Neural cell (in vitro differentiated cells): ENCODE data around the gene FGGY. TPM values are rescaled to one million over a fixed set of nuclear protein-coding genes. Genes with fewer than 3 reads are reported as not detected.

Experiments
- H2AFZ ChIP-seq: fragments of 200-600, 300-800 bp; sonication (generic), shearing (Covaris generic); 2 replicates; pipeline ENCODE4 v1.6.0; 2014; ENCODE audit warnings: low read depth, mild to moderate bottlenecking, antibody characterized with exemption, low read length, moderate library complexity
- H3F3A ChIP-seq: fragments of 200-600 bp; shearing (Covaris generic); 2 replicates; pipeline ENCODE4 v1.6.1; 2016; ENCODE audit warnings: mild to moderate bottlenecking, moderate library complexity, mixed read lengths, antibody characterized with exemption, low read length; ENCODE audit not compliant: insufficient read depth, poor library complexity, severe bottlenecking
- H3K27ac ChIP-seq: fragments of 200-600, 300-800 bp; sonication (generic), shearing (Covaris generic); 2 replicates; pipeline ENCODE4 v1.5.1; 2014; ENCODE audit warnings: mild to moderate bottlenecking, low read length, moderate library complexity
- H3K27me3 ChIP-seq: fragments of 300-800, 200-600 bp; sonication (generic), shearing (Covaris generic); 2 replicates; pipeline ENCODE4 v1.6.0; 2014; ENCODE audit warnings: mild to moderate bottlenecking, low read depth, low read length, moderate library complexity; ENCODE audit not compliant: insufficient read depth
- H3K36me3 ChIP-seq: fragments of 300-800, 200-600 bp; sonication (generic), shearing (Covaris generic); 2 replicates; pipeline ENCODE4 v1.5.1; 2014; ENCODE audit warnings: mild to moderate bottlenecking, antibody characterized with exemption, low read length, moderate library complexity; ENCODE audit not compliant: insufficient read depth
- H3K4me2 ChIP-seq: fragments of 300-800, 200-600 bp; sonication (generic), shearing (Covaris generic); 2 replicates; pipeline ENCODE4 v1.6.0; 2014; ENCODE audit warnings: mild to moderate bottlenecking, low read length
- H3K4me3 ChIP-seq: fragments of 300-800, 200-600 bp; sonication (generic), shearing (Covaris generic); 2 replicates; pipeline ENCODE4 v1.5.1; 2014; ENCODE audit warnings: mild to moderate bottlenecking, low read length, moderate library complexity
- H3K79me2 ChIP-seq: fragments of 200-600 bp; shearing (Covaris generic); replicated peaks from 2 replicates; pipeline ENCODE4 v1.6.0; 2014; ENCODE audit warnings: mild to moderate bottlenecking, low read length, moderate library complexity; ENCODE audit not compliant: insufficient read depth
- H3K9ac ChIP-seq: fragments of 300-800, 200-600 bp; sonication (generic), shearing (Covaris generic); 2 replicates; pipeline ENCODE4 v1.6.1; 2016; ENCODE audit warnings: mild to moderate bottlenecking, low read length, mixed read lengths
- H3K9me2 ChIP-seq: fragments of 200-600 bp; shearing (Covaris generic); 2 replicates; pipeline ENCODE4 v1.6.1; 2016; ENCODE audit warnings: mild to moderate bottlenecking, low read length, mixed read lengths; ENCODE audit not compliant: insufficient read depth
- H3K9me3 ChIP-seq: fragments of 200-600, 300-800 bp; sonication (generic), shearing (Covaris generic); 2 replicates; pipeline ENCODE4 v1.6.1; 2016; ENCODE audit warnings: mild to moderate bottlenecking, mixed run types, low read length, moderate library complexity, mixed read lengths
- H4K20me1 ChIP-seq: fragments of 200-600 bp; shearing (Covaris generic); 2 replicates; pipeline ENCODE4 v1.6.1; 2016; ENCODE audit warnings: mild to moderate bottlenecking, mixed run types; ENCODE audit not compliant: insufficient read depth
- CTCF ChIP-seq: fragments of 450-650 bp; IDR thresholded peaks from 2 replicates; pipeline ENCODE4 v1.5.1; 2014; ENCODE audit warnings: antibody characterized with exemption, mild to moderate bottlenecking, moderate library complexity; ENCODE audit not compliant: poor library complexity, severe bottlenecking
- EP300 ChIP-seq: fragments of 450-650 bp; conservative IDR thresholded peaks from 2 replicates; pipeline ENCODE4 v1.6.1; 2014; ENCODE audit warnings: antibody characterized with exemption, mild to moderate bottlenecking, moderate library complexity; ENCODE audit not compliant: poor library complexity, severe bottlenecking
- EZH2 ChIP-seq: fragments of 200-600, 300-800 bp; shearing (Covaris generic), sonication (generic); IDR thresholded peaks from 2 replicates; pipeline ENCODE4 v1.6.1; 2014; ENCODE audit warnings: antibody characterized with exemption, low read length, borderline replicate concordance, mild to moderate bottlenecking; ENCODE audit not compliant: insufficient read depth, poor library complexity, severe bottlenecking
- MXI1 ChIP-seq: fragments of 450-650 bp; conservative IDR thresholded peaks from 2 replicates; pipeline ENCODE4 v1.6.1; 2014; ENCODE audit warnings: antibody characterized with exemption, mild to moderate bottlenecking; ENCODE audit not compliant: poor library complexity, severe bottlenecking
- POLR2AphosphoS5 ChIP-seq: IDR thresholded peaks from 2 replicates; pipeline ENCODE4 v1.6.1; 2012
- RAD21 ChIP-seq: fragments of 450-650 bp; conservative IDR thresholded peaks from 2 replicates; pipeline ENCODE4 v1.6.1; 2014; ENCODE audit warnings: antibody characterized with exemption, mild to moderate bottlenecking, moderate library complexity
- SMC3 ChIP-seq: fragments of 450-650 bp; conservative IDR thresholded peaks from 2 replicates; pipeline ENCODE4 v1.6.1; 2014; ENCODE audit warnings: antibody characterized with exemption, mild to moderate bottlenecking, moderate library complexity; ENCODE audit not compliant: poor library complexity
- TAF1 ChIP-seq: IDR thresholded peaks from 2 replicates; pipeline ENCODE4 v1.6.1; 2012; ENCODE audit warnings: low read depth
- polyA plus RNA-seq: library from polyadenylated mRNA; depleted of rRNA; stranded (reverse); fragments of >200 nt; gene quantifications from 2 replicates; pipeline ENCODE4 v1.2.3, GENCODE V29; 2014
- TF ChIP-seq, protein P1 (sequence below): IDR thresholded peaks from 2 replicates; pipeline ENCODE4 v1.6.1; 2012; ENCODE audit warnings: borderline replicate concordance

The FGGY gene
- polyA plus RNA-seq, 1 donor from 2014 or later, result 7.4 TPM

DNA sequence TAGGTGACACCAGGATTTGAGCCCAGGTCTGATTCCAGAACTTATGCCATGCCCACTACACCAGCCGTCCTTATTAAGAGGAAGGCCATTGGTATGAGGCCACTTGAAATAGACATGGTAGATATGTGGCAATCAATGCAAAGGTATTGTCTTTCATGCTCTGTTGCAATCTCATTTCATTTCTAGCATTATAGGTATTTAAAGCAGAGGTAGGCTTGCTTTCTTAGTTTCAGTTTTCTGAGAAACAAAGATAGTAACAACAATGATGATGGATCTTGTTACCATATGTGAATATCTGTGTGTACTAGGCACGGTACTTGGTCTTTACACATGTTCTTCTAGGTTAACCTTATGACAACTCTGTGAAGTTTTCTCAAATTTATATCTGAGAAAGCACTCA, 113.1 kb downstream of the FGGY start:
- Histone ChIP-seq H3K27me3 (no peaks in the 10 kb centered on the region), H3K79me2 (no peaks in the 10 kb centered on the region), H3K4me2 (no peak overlapping the region), H3K27ac (no peak overlapping the region), H2AFZ (no peak overlapping the region), H4K20me1 (no peaks in the 10 kb centered on the region), H3K36me3 (no peaks in the 10 kb centered on the region), H3K9me3 (no peaks in the 10 kb centered on the region), H3K9ac (no peak overlapping the region), H3F3A (no peaks in the 10 kb centered on the region), H3K4me3 (no peak overlapping the region), H3K9me2 (no peaks in the 10 kb centered on the region)
- TF ChIP-seq, protein P1, sequence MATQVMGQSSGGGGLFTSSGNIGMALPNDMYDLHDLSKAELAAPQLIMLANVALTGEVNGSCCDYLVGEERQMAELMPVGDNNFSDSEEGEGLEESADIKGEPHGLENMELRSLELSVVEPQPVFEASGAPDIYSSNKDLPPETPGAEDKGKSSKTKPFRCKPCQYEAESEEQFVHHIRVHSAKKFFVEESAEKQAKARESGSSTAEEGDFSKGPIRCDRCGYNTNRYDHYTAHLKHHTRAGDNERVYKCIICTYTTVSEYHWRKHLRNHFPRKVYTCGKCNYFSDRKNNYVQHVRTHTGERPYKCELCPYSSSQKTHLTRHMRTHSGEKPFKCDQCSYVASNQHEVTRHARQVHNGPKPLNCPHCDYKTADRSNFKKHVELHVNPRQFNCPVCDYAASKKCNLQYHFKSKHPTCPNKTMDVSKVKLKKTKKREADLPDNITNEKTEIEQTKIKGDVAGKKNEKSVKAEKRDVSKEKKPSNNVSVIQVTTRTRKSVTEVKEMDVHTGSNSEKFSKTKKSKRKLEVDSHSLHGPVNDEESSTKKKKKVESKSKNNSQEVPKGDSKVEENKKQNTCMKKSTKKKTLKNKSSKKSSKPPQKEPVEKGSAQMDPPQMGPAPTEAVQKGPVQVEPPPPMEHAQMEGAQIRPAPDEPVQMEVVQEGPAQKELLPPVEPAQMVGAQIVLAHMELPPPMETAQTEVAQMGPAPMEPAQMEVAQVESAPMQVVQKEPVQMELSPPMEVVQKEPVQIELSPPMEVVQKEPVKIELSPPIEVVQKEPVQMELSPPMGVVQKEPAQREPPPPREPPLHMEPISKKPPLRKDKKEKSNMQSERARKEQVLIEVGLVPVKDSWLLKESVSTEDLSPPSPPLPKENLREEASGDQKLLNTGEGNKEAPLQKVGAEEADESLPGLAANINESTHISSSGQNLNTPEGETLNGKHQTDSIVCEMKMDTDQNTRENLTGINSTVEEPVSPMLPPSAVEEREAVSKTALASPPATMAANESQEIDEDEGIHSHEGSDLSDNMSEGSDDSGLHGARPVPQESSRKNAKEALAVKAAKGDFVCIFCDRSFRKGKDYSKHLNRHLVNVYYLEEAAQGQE, result no peak
- TF ChIP-seq CTCF, result no peak
- TF ChIP-seq POLR2AphosphoS5, result no peak
- no peak for TF ChIP-seq SMC3
- no peak for TF ChIP-seq EZH2
- no peak for TF ChIP-seq TAF1
- TF ChIP-seq EP300, result no peak
- no peak for TF ChIP-seq MXI1
- no peak for TF ChIP-seq RAD21

DNA sequence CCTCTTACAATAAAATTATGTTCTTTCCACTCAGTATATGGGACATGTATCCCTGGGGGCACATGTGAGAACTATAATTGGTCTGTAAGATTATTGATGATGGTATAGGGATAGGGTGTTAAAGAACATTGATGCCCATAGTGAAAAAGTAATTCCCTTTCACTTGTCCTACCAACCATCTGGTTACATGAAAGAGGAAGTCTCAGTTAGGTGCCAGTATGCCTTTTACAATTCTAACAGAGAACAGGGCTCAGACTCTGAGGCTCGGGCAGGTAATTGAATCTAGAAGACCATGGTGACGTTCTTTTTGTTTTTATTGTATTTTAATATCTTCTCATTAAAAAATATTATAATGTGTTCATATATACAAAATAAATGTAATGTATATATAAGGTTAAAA, 113.6 kb downstream of the FGGY start:
- no peak overlapping the region for H2AFZ ChIP-seq

More for the DNA sequence above, 113.6 kb downstream of the FGGY start:
- no peak overlapping the region for H3K9ac ChIP-seq
- no peaks in the 10 kb centered on the region for H3K79me2 ChIP-seq
- no peaks in the 10 kb centered on the region for H3K9me3 ChIP-seq
- no peaks in the 10 kb centered on the region for H3K27me3 ChIP-seq
- no peak overlapping the region for H3K27ac ChIP-seq
- H4K20me1 ChIP-seq, result no peaks in the 10 kb centered on the region
- H3K4me2 ChIP-seq, result no peak overlapping the region
- TF ChIP-seq TAF1 (no peak), EP300 (no peak), CTCF (no peak), MXI1 (no peak), SMC3 (no peak), EZH2 (no peak), POLR2AphosphoS5 (no peak), RAD21 (no peak)
- TF ChIP-seq, protein P1, result no peak
- H3F3A ChIP-seq, result no peaks in the 10 kb centered on the region
- no peak overlapping the region for H3K4me3 ChIP-seq
- no peaks in the 10 kb centered on the region for H3K36me3 ChIP-seq
- no peaks in the 10 kb centered on the region for H3K9me2 ChIP-seq
